OCI-LY1 (cell line): Measurements from ENCODE around the gene ADGRD2.

Experiments
- H2AFZ ChIP-seq: fragments of 200-600 bp; sonication (generic), shearing (Covaris generic); 2 replicates; pipeline ENCODE4 v1.6.0; 2014; ENCODE audit warnings: antibody characterized with exemption, mild to moderate bottlenecking, low read length
- H3F3A ChIP-seq: fragments of 200-600 bp; sonication (generic), shearing (Covaris generic); 2 replicates; pipeline ENCODE4 v1.6.0; 2014; ENCODE audit warnings: mild to moderate bottlenecking, antibody characterized with exemption, low read length, moderate library complexity; ENCODE audit not compliant: insufficient read depth
- H3K27ac ChIP-seq: fragments of 200-600 bp; sonication (generic); 2 replicates; pipeline ENCODE4 v1.5.1; 2014; ENCODE audit warnings: low read length, mixed run types, mild to moderate bottlenecking, low read depth; ENCODE audit not compliant: poor library complexity, severe bottlenecking
- H3K27me3 ChIP-seq: fragments of 200-600 bp; sonication (generic); 2 replicates; pipeline ENCODE4 v1.6.0; 2014; ENCODE audit warnings: antibody characterized with exemption, mild to moderate bottlenecking, low read length, moderate library complexity; ENCODE audit not compliant: insufficient read depth
- H3K36me3 ChIP-seq: fragments of 200-600 bp; sonication (generic); 2 replicates; pipeline ENCODE4 v1.6.1; 2014; ENCODE audit warnings: mild to moderate bottlenecking, antibody characterized with exemption, low read length, moderate library complexity, mixed read lengths; ENCODE audit not compliant: insufficient read depth
- H3K4me1 ChIP-seq: fragments of 200-600 bp; sonication (generic); 2 replicates; pipeline ENCODE4 v1.5.1; 2014; ENCODE audit warnings: mild to moderate bottlenecking, low read length, moderate library complexity; ENCODE audit not compliant: insufficient read depth, severe bottlenecking
- H3K4me2 ChIP-seq: fragments of 200-600 bp; sonication (generic), shearing (Covaris generic); 2 replicates; pipeline ENCODE4 v1.6.1; 2014; ENCODE audit warnings: low read length
- H3K4me3 ChIP-seq: fragments of 200-600 bp; sonication (generic); 2 replicates; pipeline ENCODE4 v1.5.1; 2014; ENCODE audit warnings: low read length, low read depth, mild to moderate bottlenecking, mixed read lengths; ENCODE audit not compliant: poor library complexity, severe bottlenecking
- H3K79me2 ChIP-seq: fragments of 200-600 bp; shearing (Covaris generic); 2 replicates; pipeline ENCODE4 v1.6.1; 2016; ENCODE audit warnings: mixed run types, low read length, mixed read lengths; ENCODE audit not compliant: insufficient read depth
- H3K9ac ChIP-seq: fragments of 200-600 bp; sonication (generic), shearing (Covaris generic); 2 replicates; pipeline ENCODE4 v1.6.1; 2014; ENCODE audit warnings: mild to moderate bottlenecking, low read length, mixed read lengths
- H3K9me2 ChIP-seq: fragments of 200-600 bp; sonication (generic), shearing (Covaris generic); 2 replicates; pipeline ENCODE4 v1.6.1; 2014; ENCODE audit warnings: low read depth, mild to moderate bottlenecking, low read length, mixed read lengths
- H3K9me3 ChIP-seq: fragments of 200-600 bp; shearing (Covaris generic); 2 replicates; pipeline ENCODE4 v1.6.1; 2014; ENCODE audit warnings: low read length, mixed read lengths
- H4K20me1 ChIP-seq: fragments of 200-600 bp; sonication (generic), shearing (Covaris generic); 2 replicates; pipeline ENCODE4 v1.6.0; 2016; ENCODE audit warnings: mild to moderate bottlenecking, low read length; ENCODE audit not compliant: insufficient read depth
- CTCF ChIP-seq: fragments of 200-600 bp; sonication (generic), shearing (Covaris generic); IDR thresholded peaks from 2 replicates; pipeline ENCODE4 v1.5.1; 2017; ENCODE audit warnings: mild to moderate bottlenecking, antibody characterized with exemption, low read length, moderate library complexity, mixed read lengths
- EZH2 ChIP-seq: fragments of 200-600 bp; sonication (generic), shearing (Covaris generic); IDR thresholded peaks from 2 replicates; pipeline ENCODE4 v1.8.0; 2017; ENCODE audit warnings: borderline replicate concordance, mixed run types, mild to moderate bottlenecking, antibody characterized with exemption, low read length, moderate library complexity, mixed read lengths

The ADGRD2 gene

GRCh38 chr9:124442379-124442778 is 7.9 kb upstream of the ADGRD2 start:
- H3K4me1 ChIP-seq: no peaks in the 10 kb centered on the region
- H3K9me3 ChIP-seq: no peaks in the 10 kb centered on the region
- H3K27me3 ChIP-seq: no peaks in the 10 kb centered on the region
- H3K36me3 ChIP-seq: no peaks in the 10 kb centered on the region
- no peaks in the 10 kb centered on the region for H4K20me1 ChIP-seq
- H3F3A ChIP-seq: no peaks in the 10 kb centered on the region
- no peak for TF ChIP-seq CTCF
- no peak for TF ChIP-seq EZH2
- H3K9ac ChIP-seq: no peak overlapping the region
- no peak overlapping the region for H2AFZ ChIP-seq
- no peaks in the 10 kb centered on the region for H3K9me2 ChIP-seq
- H3K4me3 ChIP-seq: no peak overlapping the region
- no peaks in the 10 kb centered on the region for H3K79me2 ChIP-seq
- H3K27ac ChIP-seq: no peak overlapping the region
- H3K4me2 ChIP-seq: no peak overlapping the region

GRCh38 chr9:124442826-124443225 is 7.4 kb upstream of the ADGRD2 start:
- Histone ChIP-seq H3K27me3 (no peaks in the 10 kb centered on the region), H3K9me3 (no peaks in the 10 kb centered on the region)

GRCh38 chr9:124443625-124444024 is 6.6 kb upstream of the ADGRD2 start:
- no peaks in the 10 kb centered on the region for H3K36me3 ChIP-seq
- H3K4me3 ChIP-seq: no peak overlapping the region
- no peaks in the 10 kb centered on the region for H3K27me3 ChIP-seq
- no peak overlapping the region for H2AFZ ChIP-seq
- H3K4me2 ChIP-seq: no peak overlapping the region
- H3K27ac ChIP-seq: no peak overlapping the region
- no peaks in the 10 kb centered on the region for H3K4me1 ChIP-seq
- no peaks in the 10 kb centered on the region for H3K79me2 ChIP-seq
- TF ChIP-seq CTCF: no peak
- TF ChIP-seq EZH2: no peak
- H3K9me3 ChIP-seq: no peaks in the 10 kb centered on the region
- H4K20me1 ChIP-seq: no peaks in the 10 kb centered on the region
- no peaks in the 10 kb centered on the region for H3F3A ChIP-seq
- no peaks in the 10 kb centered on the region for H3K9me2 ChIP-seq
- no peak overlapping the region for H3K9ac ChIP-seq

More at GRCh38 chr9:124442826-124443225, 7.4 kb upstream of the ADGRD2 start:
- no peaks in the 10 kb centered on the region for H4K20me1 ChIP-seq
- no peak overlapping the region for H3K4me3 ChIP-seq
- H3K79me2 ChIP-seq: no peaks in the 10 kb centered on the region
- no peak overlapping the region for H3K27ac ChIP-seq
- no peak overlapping the region for H2AFZ ChIP-seq
- no peaks in the 10 kb centered on the region for H3K36me3 ChIP-seq
- TF ChIP-seq EZH2 (no peak), CTCF (no peak)
- no peaks in the 10 kb centered on the region for H3F3A ChIP-seq
- H3K4me2 ChIP-seq: no peak overlapping the region
- no peaks in the 10 kb centered on the region for H3K9me2 ChIP-seq
- no peak overlapping the region for H3K9ac ChIP-seq
- H3K4me1 ChIP-seq: no peaks in the 10 kb centered on the region
